RWPE1 (cell line): Measurements from ENCODE around the gene LMBR1L.

ENCODE experiments used
- CTCF ChIA-PET: fragments of 350-600 bp; sonication (Branson Sonifier 250); formaldehyde crosslinking; extraction: SDS; loops from one replicate; lab custom pipeline; 2021; lab: Yijun Ruan, JAX
- POLR2A ChIA-PET: fragments of 400-600 bp; formaldehyde crosslinking; extraction: SDS; loops from one replicate; lab custom pipeline; 2020; ENCODE audit warnings: antibody characterized with exemption; ENCODE audit not compliant: low non-redundant PET; lab: Yijun Ruan, JAX
- DNase-seq: peaks from one replicate; pipeline ENCODE4 v3.0.0; 2012; ENCODE audit warnings: low spot score
- H3K27ac ChIP-seq: fragments of 450-650 bp; 2 replicates; pipeline ENCODE4 v1.5.1; 2017
- CTCF ChIP-seq: fragments of 450-650 bp; conservative IDR thresholded peaks from 2 replicates; pipeline ENCODE4 v1.5.1; 2017; ENCODE audit warnings: low read depth, mild to moderate bottlenecking

The LMBR1L gene

GRCh38 chr12:49051777-49052438 is 58.7 kb downstream of the LMBR1L start:
- H3K27ac ChIP-seq = no peak overlapping the region
- ChIA-PET POLR2A (no interaction called here), CTCF (interaction anchor here (0.6 to 0.7 kb wide), 2 partner anchors 161 to 980 kb away, joined by 3 read pairs; no protein-coding TSS in a partner anchor)
- no peak for TF ChIP-seq CTCF
- no peak for DNase-seq

DNA sequence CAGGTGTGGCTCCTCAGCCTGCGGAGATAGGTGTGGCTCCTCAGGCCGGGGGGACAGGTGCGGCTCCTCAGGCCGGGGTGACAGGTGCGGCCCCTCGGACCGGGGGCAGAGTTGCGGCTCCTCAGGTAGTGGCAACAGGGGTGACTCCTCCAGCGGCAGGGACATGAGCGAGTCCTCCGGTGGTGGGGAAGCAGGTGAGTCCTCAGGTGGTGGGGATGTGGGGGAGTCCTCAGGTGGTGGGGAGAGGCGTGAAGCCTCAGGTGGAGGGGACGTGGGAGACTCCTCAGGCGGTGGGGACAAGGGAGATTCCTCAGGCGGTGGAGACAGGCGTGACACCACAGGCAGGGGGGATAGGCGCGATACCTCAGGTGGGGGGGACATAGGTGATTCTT is 59.3 kb downstream of the LMBR1L start:
- ChIA-PET POLR2A (no interaction called here), CTCF (interaction anchor here (0.6 to 0.9 kb wide), 2 partner anchors 13 to 22 kb away, joined by 3 to 6 read pairs; no protein-coding TSS in a partner anchor)
- no peak for TF ChIP-seq CTCF
- DNase-seq = no peak
- no peak overlapping the region for H3K27ac ChIP-seq

DNA sequence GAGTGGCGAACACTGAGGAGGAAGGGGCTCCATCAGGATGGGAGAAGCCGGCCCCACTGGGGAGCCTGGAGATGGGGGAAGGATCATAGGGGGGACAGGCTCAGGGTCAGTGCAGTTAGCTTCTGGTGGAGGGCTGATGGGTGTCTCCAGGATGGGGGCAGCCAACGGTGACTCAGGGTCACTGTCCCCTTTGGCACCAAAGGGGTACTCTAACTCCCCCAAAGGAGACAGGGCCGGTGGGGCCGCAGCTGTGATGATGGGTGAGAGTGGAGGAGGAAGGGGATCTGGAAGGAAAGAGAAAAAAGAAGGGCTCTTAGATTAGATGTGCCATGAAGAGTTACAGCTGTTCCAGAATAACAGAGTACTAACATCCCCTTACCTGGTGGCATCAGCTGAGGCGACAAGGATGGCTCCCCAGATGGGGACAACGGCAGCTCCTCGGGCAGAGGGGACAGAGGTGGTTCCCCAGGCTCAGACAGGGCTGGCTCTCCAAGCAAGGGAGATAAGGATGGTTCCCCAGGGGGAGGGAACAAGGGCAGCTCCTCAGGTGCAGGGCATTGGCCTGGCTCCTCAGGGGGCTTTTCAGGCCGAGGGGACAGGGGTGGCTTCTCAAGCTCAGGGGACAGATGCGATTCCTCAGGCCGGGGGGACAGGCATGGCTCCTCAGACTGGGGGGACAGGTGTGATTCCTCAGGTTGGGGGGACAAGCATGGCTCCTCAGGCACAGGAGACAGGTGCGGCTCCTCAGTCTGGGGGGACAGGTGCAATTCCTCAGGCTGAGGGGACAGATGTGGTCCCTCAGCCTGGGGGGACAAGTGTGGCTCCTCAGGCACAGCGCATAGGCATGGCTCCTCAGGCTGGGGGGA is 59.9 kb downstream of the LMBR1L start:
- ChIA-PET POLR2A (no interaction called here), CTCF (interaction anchor here (0.6 to 0.9 kb wide), 2 partner anchors 14 to 22 kb away, joined by 3 to 6 read pairs; no protein-coding TSS in a partner anchor)
- DNase-seq = no peak
- H3K27ac ChIP-seq = no peak overlapping the region
- no peak for TF ChIP-seq CTCF

GRCh38 chr12:49049566-49050224 is 61.0 kb downstream of the LMBR1L start:
- POLR2A ChIA-PET = no interaction called here
- CTCF ChIA-PET = no interaction called here
- no peak for TF ChIP-seq CTCF
- peak; percentile 70 for DNase-seq
- H3K27ac ChIP-seq = no peak overlapping the region

DNA sequence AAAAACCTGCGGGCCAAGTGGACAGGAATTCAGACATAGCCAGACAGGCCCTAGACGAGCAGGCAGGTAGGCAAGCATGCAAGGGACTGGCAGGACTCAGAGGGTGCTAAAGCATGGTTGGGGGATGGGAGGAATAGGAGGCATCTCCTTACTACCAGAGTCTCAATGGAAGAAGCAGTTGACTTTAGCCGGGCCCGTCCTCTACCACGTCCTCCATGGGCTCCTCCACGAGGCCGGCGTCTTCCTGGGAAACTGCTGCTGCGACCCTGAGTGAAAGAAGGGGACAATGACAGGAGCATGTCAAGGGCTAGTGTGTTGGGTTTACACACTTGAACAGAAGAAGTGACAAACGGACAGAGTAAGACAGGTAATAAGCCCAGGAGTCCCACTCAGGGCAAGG is 61.7 kb downstream of the LMBR1L start:
- ChIA-PET CTCF (no interaction called here), POLR2A (no interaction called here)
- no peak for TF ChIP-seq CTCF
- no peak for DNase-seq
- H3K27ac ChIP-seq = no peak overlapping the region
